HG03565 (cell line): Measurements from ENCODE around the gene ADAD2.
"Not testable (repeated sequence)": the region's sequence is repeated elsewhere in the genome, so short reads cannot be mapped to it uniquely, and the experiment has no call there.

ENCODE experiments used
- ATAC-seq: cut with Tn5 transposase; IDR thresholded peaks from one replicate; pipeline ENCODE4 v1.9.1; 2021; ENCODE audit warnings: mild to moderate bottlenecking, moderate library complexity; ENCODE audit not compliant: unreplicated experiment

The ADAD2 gene

GRCh38 chr16:84195201-84196093 lies 4.5 kb downstream of the ADAD2 start:
- no peak for ATAC-seq

- ATAC-seq = no peak
Measured at GRCh38 chr16:84196101-84196500, 5.1 kb downstream of the ADAD2 start.

GRCh38 chr16:84196727-84197394 lies 5.9 kb downstream of the ADAD2 start:
- no peak for ATAC-seq

- no peak for ATAC-seq
Measured at GRCh38 chr16:84197466-84198128, 6.6 kb downstream of the ADAD2 start.

- no peak for ATAC-seq
Measured at GRCh38 chr16:84198401-84198800, 7.4 kb downstream of the ADAD2 start.

- ATAC-seq = no peak
Measured at GRCh38 chr16:84199097-84199496, 8.1 kb downstream of the ADAD2 start.

- no peak for ATAC-seq
Measured at GRCh38 chr16:84199861-84200260, 8.9 kb downstream of the ADAD2 start.

GRCh38 chr16:84204551-84204950 lies 13.6 kb downstream of the ADAD2 start:
- not testable (repeated sequence) for ATAC-seq

- not testable (repeated sequence) for ATAC-seq
Measured at GRCh38 chr16:84205123-84205522, 14.2 kb downstream of the ADAD2 start.

GRCh38 chr16:84205976-84206691 lies 15.2 kb downstream of the ADAD2 start:
- ATAC-seq = no peak

- no peak for ATAC-seq
Measured at GRCh38 chr16:84207251-84207650, 16.3 kb downstream of the ADAD2 start.

- ATAC-seq = no peak
Measured at GRCh38 chr16:84207879-84208278, 16.9 kb downstream of the ADAD2 start.

GRCh38 chr16:84209989-84210388 lies 19.0 kb downstream of the ADAD2 start:
- no peak for ATAC-seq

- ATAC-seq = no peak
Measured at GRCh38 chr16:84212154-84212553, 21.2 kb downstream of the ADAD2 start.

- ATAC-seq = no peak
Measured at GRCh38 chr16:84212631-84213030, 21.7 kb downstream of the ADAD2 start.

- no peak for ATAC-seq
Measured at GRCh38 chr16:84214451-84215066, 23.6 kb downstream of the ADAD2 start.

GRCh38 chr16:84215531-84215930 lies 24.6 kb downstream of the ADAD2 start:
- no peak for ATAC-seq

GRCh38 chr16:84216144-84216543 lies 25.2 kb downstream of the ADAD2 start:
- not testable (repeated sequence) for ATAC-seq

- ATAC-seq = no peak
Measured at GRCh38 chr16:84218176-84218823, 27.3 kb downstream of the ADAD2 start.

- no peak for ATAC-seq
Measured at GRCh38 chr16:84218956-84219355, 28.0 kb downstream of the ADAD2 start.
